H9 (cell line): ENCODE data around the gene MAGI3. TPM values are rescaled to one million over a fixed set of nuclear protein-coding genes. Genes with fewer than 3 reads are reported as not detected.

ENCODE experiments used
- DNase-seq: peaks from one replicate; pipeline ENCODE4 v3.0.0-alpha.2; 2017
- H2AFZ ChIP-seq: one replicate; pipeline ENCODE4 v1.6.1; 2013; ENCODE audit warnings: mild to moderate bottlenecking, low read length, control low read depth, moderate library complexity
- H2AK5ac ChIP-seq: 2 replicates; pipeline ENCODE4 v1.6.1; 2013; ENCODE audit warnings: low read length, control low read depth, mixed read lengths; ENCODE audit not compliant: insufficient read length
- H2BK120ac ChIP-seq: one replicate; pipeline ENCODE4 v1.6.1; 2013; ENCODE audit warnings: low read depth, mild to moderate bottlenecking, low read length, control low read depth, inconsistent platforms; ENCODE audit not compliant: poor library complexity, severe bottlenecking
- H2BK12ac ChIP-seq: 2 replicates; pipeline ENCODE4 v1.6.1; 2013; ENCODE audit warnings: low read length, control low read depth, mixed read lengths, low read depth; ENCODE audit not compliant: insufficient read length
- H2BK15ac ChIP-seq: 2 replicates; pipeline ENCODE4 v1.6.1; 2013; ENCODE audit warnings: low read depth, low read length, control low read depth
- H2BK20ac ChIP-seq: one replicate; pipeline ENCODE4 v1.6.1; 2013; ENCODE audit warnings: low read depth, mild to moderate bottlenecking, low read length, control low read depth, inconsistent platforms; ENCODE audit not compliant: poor library complexity, severe bottlenecking
- H2BK5ac ChIP-seq: 2 replicates; pipeline ENCODE4 v1.6.1; 2013; ENCODE audit warnings: low read length, control low read depth, mixed read lengths; ENCODE audit not compliant: insufficient read length
- H3K14ac ChIP-seq: 2 replicates; pipeline ENCODE4 v1.6.1; 2013; ENCODE audit warnings: low read length, control low read depth; ENCODE audit not compliant: insufficient read depth
- H3K18ac ChIP-seq: 2 replicates; pipeline ENCODE4 v1.6.1; 2013; ENCODE audit warnings: low read depth, mild to moderate bottlenecking, mixed read lengths, low read length, control low read depth; ENCODE audit not compliant: insufficient read length
- H3K23ac ChIP-seq: 2 replicates; pipeline ENCODE4 v1.6.1; 2013; ENCODE audit warnings: low read length, control low read depth, mixed read lengths, low read depth; ENCODE audit not compliant: insufficient read length
- H3K23me2 ChIP-seq: 2 replicates; pipeline ENCODE4 v1.6.1; 2013; ENCODE audit warnings: low read depth, mild to moderate bottlenecking, mixed read lengths, low read length, control low read depth; ENCODE audit not compliant: insufficient read length, poor library complexity, severe bottlenecking
- H3K27ac ChIP-seq: 2 replicates; pipeline ENCODE4 v1.5.1; 2013; ENCODE audit warnings: low read length, control low read depth, mixed read lengths, low read depth; ENCODE audit not compliant: insufficient read length
- H3K27me3 ChIP-seq: 2 replicates; pipeline ENCODE4 v1.6.1; 2013; ENCODE audit warnings: low read length, control low read depth, inconsistent platforms; ENCODE audit not compliant: insufficient read depth
- H3K4ac ChIP-seq: 2 replicates; pipeline ENCODE4 v1.6.1; 2013; ENCODE audit warnings: low read depth, mild to moderate bottlenecking, control low read depth, inconsistent platforms, low read length, moderate library complexity
- H3K4me1 ChIP-seq: 2 replicates; pipeline ENCODE4 v1.6.1; 2013; ENCODE audit warnings: low read length, control low read depth, inconsistent platforms; ENCODE audit not compliant: insufficient read depth
- H3K4me2 ChIP-seq: 2 replicates; pipeline ENCODE4 v1.6.1; 2013; ENCODE audit warnings: low read length, control low read depth, mixed read lengths; ENCODE audit not compliant: insufficient read length, insufficient read depth
- H3K56ac ChIP-seq: 2 replicates; pipeline ENCODE4 v1.6.1; 2013; ENCODE audit warnings: low read depth, mild to moderate bottlenecking, mixed read lengths, low read length, control low read depth; ENCODE audit not compliant: insufficient read length
- H3K79me1 ChIP-seq: 2 replicates; pipeline ENCODE4 v1.6.1; 2013; ENCODE audit warnings: low read depth, mild to moderate bottlenecking, moderate library complexity, low read length, control low read depth, inconsistent platforms; ENCODE audit not compliant: insufficient read depth, poor library complexity, severe bottlenecking
- H3K79me2 ChIP-seq: 2 replicates; pipeline ENCODE4 v1.6.1; 2013; ENCODE audit warnings: low read length, control low read depth, inconsistent platforms; ENCODE audit not compliant: insufficient read depth
- H3K9ac ChIP-seq: 2 replicates; pipeline ENCODE4 v1.6.1; 2013; ENCODE audit warnings: low read length, control low read depth, mixed read lengths; ENCODE audit not compliant: insufficient read length; ENCODE audit errors: extremely low read depth
- H3K9me3 ChIP-seq: one replicate; pipeline ENCODE4 v1.6.1; 2013; ENCODE audit warnings: low read depth, low read length, inconsistent platforms; ENCODE audit not compliant: control insufficient read depth
- H3T11ph ChIP-seq: one replicate; pipeline ENCODE4 v1.6.1; 2013; ENCODE audit warnings: mild to moderate bottlenecking, low read length, control low read depth, inconsistent platforms
- H4K20me1 ChIP-seq: one replicate; pipeline ENCODE4 v1.6.1; 2013; ENCODE audit not compliant: control insufficient read depth, insufficient read length, insufficient read depth
- H4K5ac ChIP-seq: 2 replicates; pipeline ENCODE4 v1.6.1; 2013; ENCODE audit warnings: low read depth, mild to moderate bottlenecking, mixed read lengths, low read length, control low read depth; ENCODE audit not compliant: insufficient read length
- H4K8ac ChIP-seq: replicated peaks from 2 replicates; pipeline ENCODE4 v1.6.1; 2013; ENCODE audit warnings: low read length, control low read depth, mixed read lengths, low read depth; ENCODE audit not compliant: insufficient read length
- H4K91ac ChIP-seq: 2 replicates; pipeline ENCODE4 v1.6.1; 2013; ENCODE audit warnings: low read depth, mild to moderate bottlenecking, moderate library complexity, mixed read lengths, low read length, control low read depth; ENCODE audit not compliant: insufficient read length
- H3K27ac Mint-ChIP-seq, 3 experiments: 2 replicates in 2 of 3; 3 replicates in 1 of 3; pipeline ENCODE4 v1.8.0; 2020 to 2021; ENCODE audit warnings: mixed read lengths in 3 of 3, mild to moderate bottlenecking in 1 of 3, moderate library complexity in 1 of 3
- H3K27me3 Mint-ChIP-seq: 2 replicates; pipeline ENCODE4 v1.8.0; 2021; ENCODE audit warnings: low read depth, mild to moderate bottlenecking, moderate library complexity, mixed read lengths
- H3K36me3 Mint-ChIP-seq, 3 experiments: 2 replicates in 2 of 3; 3 replicates in 1 of 3; pipeline ENCODE4 v1.8.0; 2020 to 2021; ENCODE audit warnings: low read depth in 3 of 3, mixed read lengths in 3 of 3; ENCODE audit not compliant: insufficient read depth in 1 of 3
- H3K4me1 Mint-ChIP-seq, 2 experiments: 2 replicates each; pipeline ENCODE4 v1.8.0; 2020; ENCODE audit warnings: mixed read lengths in 2 of 2
- H3K4me3 Mint-ChIP-seq, 2 experiments: 2 replicates in 1 of 2; 3 replicates in 1 of 2; pipeline ENCODE4 v1.8.0; 2020 to 2021; ENCODE audit warnings: mild to moderate bottlenecking in 2 of 2, mixed read lengths in 2 of 2, moderate library complexity in 1 of 2
- H3K9me3 Mint-ChIP-seq, 2 experiments: 2 replicates in 1 of 2; 3 replicates in 1 of 2; pipeline ENCODE4 v1.8.0; 2020; ENCODE audit warnings: mild to moderate bottlenecking in 2 of 2, mixed read lengths in 2 of 2, moderate library complexity in 1 of 2
- CTCF ChIP-seq: fragments of 200-600 bp; sonication (generic); conservative IDR thresholded peaks from 3 replicates; pipeline ENCODE4 v1.8.0; 2021; ENCODE audit warnings: antibody characterized with exemption, mild to moderate bottlenecking
- total RNA-seq: library from RNA; stranded (reverse); gene quantifications from 2 replicates; pipeline ENCODE4 v1.2.1, GENCODE V29; 2021

The MAGI3 gene
- total RNA-seq, 1 experiment from 2014 or later = 8.2 TPM

- Histone ChIP-seq H3K27me3 (no peaks in the 10 kb centered on the region), H3K23me2 (no peaks in the 10 kb centered on the region), H3K27ac (no peak overlapping the region), H2BK120ac (no peak overlapping the region), H3T11ph (no peak overlapping the region), H2BK5ac (no peak overlapping the region), H3K23ac (no peak overlapping the region), H3K18ac (no peak overlapping the region), H3K79me2 (no peaks in the 10 kb centered on the region), H3K9ac (no peak overlapping the region), H3K14ac (no peak overlapping the region), H3K56ac (no peak overlapping the region), H4K91ac (no peak overlapping the region), H3K79me1 (no peaks in the 10 kb centered on the region), H2AFZ (no peak overlapping the region), H3K4me2 (no peak overlapping the region), H2BK20ac (no peak overlapping the region), H2BK12ac (no peak overlapping the region), H3K4me1 (no peaks in the 10 kb centered on the region), H3K9me3 (no peaks in the 10 kb centered on the region), H3K4ac (no peak overlapping the region), H4K8ac (no peak overlapping the region), H4K5ac (no peak overlapping the region), H2AK5ac (no peak overlapping the region), H4K20me1 (no peaks in the 10 kb centered on the region), H2BK15ac (no peak overlapping the region)
- Mint-ChIP-seq H3K4me1 (no peaks in the 10 kb centered on the region; a peak in 1 of 4 replicates), H3K4me3 (no peak overlapping the region), H3K36me3 (peaks cover 12 to 16% (median 13%) of the 10 kb centered on the region in 3 experiments), H3K27me3 (no peaks in the 10 kb centered on the region), H3K27ac (no peak overlapping the region), H3K9me3 (peaks cover 18 to 20% of the 10 kb centered on the region in 2 experiments)
- DNase-seq = no peak
- no peak for TF ChIP-seq CTCF
Observed at GRCh38 chr1:113565621-113566020, 175.3 kb downstream of the MAGI3 start.
